Fibroblast of the aortic adventitia (primary cell): Measurements from ENCODE around the gene SPNS1. TPM values are rescaled to one million over a fixed set of nuclear protein-coding genes. Genes with fewer than 3 reads are reported as not detected.

Source experiments
- DNase-seq: peaks from one replicate; pipeline ENCODE4 v3.0.0-alpha.2; 2010; ENCODE audit warnings: low read depth
- H3K4me3 ChIP-seq: 2 replicates; pipeline ENCODE4 v1.5.1; 2011; ENCODE audit warnings: low read depth, mild to moderate bottlenecking, control low read depth, low read length, moderate library complexity
- total RNA-seq: library from RNA; depleted of rRNA; stranded (reverse); fragments of >200 nt; gene quantifications from 2 replicates; pipeline ENCODE4 v1.2.3, GENCODE V29; 2012; ENCODE audit warnings: low replicate concordance
- TF ChIP-seq, protein P1 (sequence below): IDR thresholded peaks from 2 replicates; pipeline ENCODE4 v1.5.1; 2011; ENCODE audit warnings: mild to moderate bottlenecking, low read length, control low read depth, inconsistent platforms; ENCODE audit not compliant: insufficient read depth

SPNS1 gene
- total RNA-seq, 1 donor: 27.1 TPM

DNA sequence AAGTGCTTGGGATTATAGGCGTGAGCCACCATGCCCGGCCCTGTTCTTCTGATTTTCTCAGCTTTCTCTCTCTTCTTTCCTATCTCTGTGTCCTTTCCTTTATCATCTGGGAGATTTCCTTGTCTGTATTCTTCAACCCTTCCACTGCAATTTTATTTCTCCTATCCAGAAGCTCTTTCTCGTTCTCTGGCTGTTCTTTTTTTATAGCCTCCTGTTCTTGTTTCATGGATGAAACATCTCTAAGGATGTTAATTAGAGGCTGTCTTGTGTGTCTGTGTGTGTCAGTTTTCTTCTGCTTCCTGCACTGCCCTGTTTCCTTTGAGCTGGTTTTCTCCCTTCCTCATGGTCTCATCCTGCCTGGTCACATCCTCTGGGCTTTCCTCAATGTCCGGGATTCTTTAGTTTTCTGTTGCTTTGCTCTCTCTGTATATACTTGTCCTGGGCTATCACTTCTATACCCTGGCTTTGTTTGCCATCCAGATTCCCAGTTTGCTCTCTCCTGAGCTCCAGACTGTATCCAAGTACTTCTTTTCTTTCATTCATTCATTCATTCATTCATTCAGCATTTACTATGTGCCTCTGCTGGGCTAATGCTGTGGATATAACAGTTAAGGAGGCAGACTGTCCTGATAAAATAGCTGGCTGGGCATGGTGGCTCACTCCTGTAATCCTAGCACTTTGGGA lies 12.7 kb downstream of the SPNS1 start:
- DNase-seq: no peak
- TF ChIP-seq, protein P1, sequence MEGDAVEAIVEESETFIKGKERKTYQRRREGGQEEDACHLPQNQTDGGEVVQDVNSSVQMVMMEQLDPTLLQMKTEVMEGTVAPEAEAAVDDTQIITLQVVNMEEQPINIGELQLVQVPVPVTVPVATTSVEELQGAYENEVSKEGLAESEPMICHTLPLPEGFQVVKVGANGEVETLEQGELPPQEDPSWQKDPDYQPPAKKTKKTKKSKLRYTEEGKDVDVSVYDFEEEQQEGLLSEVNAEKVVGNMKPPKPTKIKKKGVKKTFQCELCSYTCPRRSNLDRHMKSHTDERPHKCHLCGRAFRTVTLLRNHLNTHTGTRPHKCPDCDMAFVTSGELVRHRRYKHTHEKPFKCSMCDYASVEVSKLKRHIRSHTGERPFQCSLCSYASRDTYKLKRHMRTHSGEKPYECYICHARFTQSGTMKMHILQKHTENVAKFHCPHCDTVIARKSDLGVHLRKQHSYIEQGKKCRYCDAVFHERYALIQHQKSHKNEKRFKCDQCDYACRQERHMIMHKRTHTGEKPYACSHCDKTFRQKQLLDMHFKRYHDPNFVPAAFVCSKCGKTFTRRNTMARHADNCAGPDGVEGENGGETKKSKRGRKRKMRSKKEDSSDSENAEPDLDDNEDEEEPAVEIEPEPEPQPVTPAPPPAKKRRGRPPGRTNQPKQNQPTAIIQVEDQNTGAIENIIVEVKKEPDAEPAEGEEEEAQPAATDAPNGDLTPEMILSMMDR: no peak
- no peak overlapping the region for H3K4me3 ChIP-seq

DNA sequence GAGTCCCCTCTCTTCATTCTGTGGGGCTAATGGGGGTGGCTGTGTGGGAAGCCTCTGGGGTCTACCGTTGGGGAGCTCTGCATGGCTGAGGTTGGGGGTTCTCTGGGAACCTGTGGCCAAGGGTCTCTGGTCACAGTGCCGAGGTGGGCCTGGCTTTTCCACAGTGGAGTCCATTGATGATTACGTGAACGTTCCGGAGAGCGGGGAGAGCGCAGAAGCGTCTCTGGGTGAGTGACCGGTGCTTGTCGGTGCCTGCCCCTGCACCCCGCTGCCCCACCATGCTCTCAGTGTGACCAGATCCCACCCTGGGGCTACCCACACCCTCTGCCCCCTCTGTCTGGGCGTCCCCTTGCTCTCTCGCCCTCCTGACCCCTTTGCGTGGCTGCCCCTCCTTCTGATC lies 14.8 kb downstream of the SPNS1 start:
- no peak for DNase-seq
- no peak overlapping the region for H3K4me3 ChIP-seq
- TF ChIP-seq, protein P1: no peak

DNA sequence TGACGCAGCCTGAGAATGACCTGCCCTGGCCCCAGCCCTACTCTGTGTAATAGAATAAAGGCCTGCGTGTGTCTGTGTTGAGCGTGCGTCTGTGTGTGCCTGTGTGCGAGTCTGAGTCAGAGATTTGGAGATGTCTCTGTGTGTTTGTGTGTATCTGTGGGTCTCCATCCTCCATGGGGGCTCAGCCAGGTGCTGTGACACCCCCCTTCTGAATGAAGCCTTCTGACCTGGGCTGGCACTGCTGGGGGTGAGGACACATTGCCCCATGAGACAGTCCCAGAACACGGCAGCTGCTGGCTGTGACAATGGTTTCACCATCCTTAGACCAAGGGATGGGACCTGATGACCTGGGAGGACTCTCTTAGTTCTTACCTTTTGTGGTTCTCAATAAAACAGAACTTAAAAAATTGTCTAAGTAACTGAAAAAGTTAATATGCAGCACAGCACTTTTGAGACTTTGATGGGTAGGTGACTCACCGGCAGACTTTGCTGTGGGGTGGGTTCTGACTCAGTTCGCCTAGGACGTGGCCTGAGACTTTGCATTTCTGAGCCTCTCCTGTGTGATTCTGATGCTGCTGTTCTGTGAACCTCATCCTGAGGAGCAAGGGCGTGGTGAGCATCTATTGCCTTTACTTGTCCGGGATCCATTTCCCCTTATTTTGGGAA lies 15.9 kb downstream of the SPNS1 start:
- TF ChIP-seq, protein P1: no peak

DNA sequence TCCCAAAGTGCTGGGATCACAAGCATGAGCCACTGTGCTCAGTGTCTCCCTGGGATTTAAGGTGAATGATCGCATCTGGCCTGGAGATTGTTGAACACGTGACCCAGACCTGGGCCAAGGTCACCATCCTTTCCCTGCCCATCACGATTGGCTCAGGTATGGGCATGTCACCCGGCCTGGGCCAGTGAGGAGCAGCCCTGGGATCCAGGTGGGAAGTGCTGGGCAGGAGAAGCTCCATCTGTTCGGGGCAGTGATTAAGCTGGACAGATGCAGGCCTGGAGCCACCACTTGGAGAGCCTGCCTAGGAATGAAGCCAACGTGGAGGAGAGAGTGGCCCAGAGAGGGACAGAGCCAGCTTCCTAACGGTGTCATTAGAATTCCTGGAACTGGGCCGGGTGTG lies 17.1 kb downstream of the SPNS1 start:
- TF ChIP-seq, protein P1: no peak

More for the DNA sequence above, 15.9 kb downstream of the SPNS1 start:
- DNase-seq: no peak
- H3K4me3 ChIP-seq: no peak overlapping the region

DNA sequence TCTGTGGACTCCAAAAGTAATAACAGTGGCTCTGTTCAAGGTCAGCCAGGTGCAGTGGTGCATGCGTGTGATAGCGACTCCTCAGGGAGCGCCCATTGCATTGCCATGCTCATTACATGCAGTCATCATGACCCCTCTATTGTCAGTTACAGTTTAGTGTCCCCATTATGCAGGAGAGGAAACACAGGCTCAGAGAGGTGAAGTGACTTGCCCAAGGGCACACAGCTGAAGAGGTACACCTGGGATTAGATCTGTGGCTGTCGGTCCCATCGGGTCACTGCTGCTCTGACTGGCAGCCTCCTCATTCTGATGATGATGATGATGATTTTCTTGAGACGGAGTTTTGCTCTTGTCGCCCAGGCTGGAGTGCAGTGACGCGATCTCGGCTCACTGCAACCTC lies 17.9 kb downstream of the SPNS1 start:
- DNase-seq: no peak
- H3K4me3 ChIP-seq: no peak overlapping the region
- TF ChIP-seq, protein P1: no peak

More for the DNA sequence above, 17.1 kb downstream of the SPNS1 start:
- H3K4me3 ChIP-seq: no peak overlapping the region
- DNase-seq: no peak

DNA sequence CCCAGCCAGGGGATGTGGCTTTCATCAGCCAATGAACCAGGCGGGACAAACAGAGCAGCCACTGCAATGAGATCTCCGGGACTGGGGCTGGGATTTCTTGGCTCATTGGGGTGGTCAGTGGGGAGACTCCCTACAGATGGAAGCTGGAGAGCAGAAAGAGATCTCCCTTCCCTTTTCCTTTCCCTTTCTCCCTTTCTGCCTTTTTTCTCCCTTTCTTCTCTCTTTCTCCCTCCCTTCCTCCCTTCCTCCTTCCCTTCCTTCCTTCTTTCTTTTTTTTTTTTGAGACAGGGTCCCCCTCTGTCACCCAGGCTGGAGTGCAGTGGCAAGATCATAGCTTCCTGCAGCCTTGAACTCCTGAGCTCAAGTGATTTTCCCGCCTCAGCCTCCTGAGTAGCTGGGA lies 24.3 kb downstream of the SPNS1 start:
- no peak for DNase-seq
- TF ChIP-seq, protein P1: no peak
- no peak overlapping the region for H3K4me3 ChIP-seq

DNA sequence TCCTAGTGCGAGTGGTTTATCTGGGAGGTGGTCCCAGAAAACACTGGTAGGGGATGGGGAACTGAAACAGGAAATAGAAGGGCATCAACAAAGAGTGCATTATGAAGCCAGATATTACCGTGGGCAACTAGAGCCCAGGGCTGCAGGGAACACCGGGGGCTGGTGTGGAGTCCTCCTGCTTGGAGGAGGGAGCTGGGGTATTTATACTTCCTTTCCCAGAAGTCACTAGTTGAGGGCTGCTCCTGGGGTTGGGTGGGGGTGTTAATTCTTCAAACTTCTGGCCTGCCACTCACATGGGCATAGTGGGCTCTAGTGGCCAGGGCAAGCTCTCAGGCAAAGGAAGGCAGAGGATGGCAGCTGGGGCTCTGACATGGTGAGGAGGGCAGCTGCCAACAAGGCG lies 25.0 kb downstream of the SPNS1 start:
- H3K4me3 ChIP-seq: no peak overlapping the region
- no peak for DNase-seq
- TF ChIP-seq, protein P1: no peak
